Sigmoid colon (tissue), 4 donors: ENCODE data around the gene ATG13.

ENCODE experiments used
- CTCF ChIP-seq, 4 experiments: fragments of 450-650 bp in 3 of 4; fragments of 200-600 bp in 1 of 4; IDR thresholded peaks; one replicate each; pipeline ENCODE4 v1.5.1; 2016 to 2019; ENCODE audit warnings: antibody characterized with exemption in 4 of 4, mild to moderate bottlenecking in 3 of 4, moderate library complexity in 2 of 4
- POLR2A ChIP-seq, 2 donors: fragments of 450-650 bp; IDR thresholded peaks; one replicate each; pipeline ENCODE4 v1.6.1; 2016; ENCODE audit warnings: antibody characterized with exemption in 2 of 2, mild to moderate bottlenecking in 2 of 2, moderate library complexity in 2 of 2
- POLR2AphosphoS5 ChIP-seq, 4 donors: sonication (generic); formaldehyde crosslinking; IDR thresholded peaks; one replicate each; pipeline ENCODE4 v1.6.1; 2017; ENCODE audit warnings: antibody characterized with exemption in 4 of 4

- TF ChIP-seq POLR2A (IDR thresholded peaks at IDR 0.05) (no peak), POLR2AphosphoS5 (IDR thresholded peaks at IDR 0.05) (no peak), CTCF (IDR thresholded peaks at IDR 0.05) (no peak)
Measured at GRCh38 chr11:46577058-46577457, 40.3 kb upstream of the ATG13 start.
